ENCODE measurements around the gene DUSP18. TPM values are rescaled to one million over a fixed set of nuclear protein-coding genes. Genes with fewer than 3 reads are reported as not detected.

Gene DUSP18
- total and polyA plus RNA-seq, 9 of the 15 experiments (the other 6 are each of a cell fraction or from before 2014, with no cell fraction given), result 1.00 to 3.7 (median 1.5) TPM

GRCh38 chr22:30654361-30654760 lies 13.3 kb downstream of the DUSP18 start:
- H3K4me3 ChIP-seq, result no peak overlapping the region
- TF ChIP-seq RFX7 (CRISPR knock-in tag; IDR thresholded peaks at IDR 0.05), result no peak
- no peak for TF ChIP-seq NR2F6 (CRISPR knock-in tag; IDR thresholded peaks at IDR 0.05)
- no peak for TF ChIP-seq ZNF408 (CRISPR knock-in tag; IDR thresholded peaks at IDR 0.05; ENCODE audit: low read depth)
- TF ChIP-seq CBX8 (IDR thresholded peaks at IDR 0.05; ENCODE audit: borderline replicate concordance, extremely low read depth, low read depth, low read length, poor library complexity, severe bottlenecking), result no peak
- no peak for TF ChIP-seq RBM15 (IDR thresholded peaks at IDR 0.05; ENCODE audit: insufficient read depth, low read length)
- no peak for TF ChIP-seq TAL1 (IDR thresholded peaks at IDR 0.05)
- TF ChIP-seq ZNF12 (CRISPR knock-in tag; IDR thresholded peaks at IDR 0.05), result no peak
- TF ChIP-seq HNRNPH1 (optimal IDR thresholded peaks at IDR 0.05; ENCODE audit: low read depth, low read length), result no peak
- TF ChIP-seq THRA (IDR thresholded peaks at IDR 0.05), result no peak
- no peak for TF ChIP-seq SRF (CRISPR knock-in tag; IDR thresholded peaks at IDR 0.05)
- TF ChIP-seq ZC3H8 (IDR thresholded peaks at IDR 0.05), result no peak
- no peak for DNase-seq (ENCODE audit: extremely low read depth in 1 of 4, low spot score in 3 of 4)
- ChIA-PET CTCF (ENCODE audit: low intra/inter-chr PET ratio) (no interaction called here), POLR2A (no interaction called here)
- H3K9ac ChIP-seq (ENCODE audit: insufficient read depth in 1 of 2, low read depth in 2 of 2, low read length in 2 of 2), result no peak overlapping the region
- in situ Hi-C loops (cut with MboI) (no loop called here), intact Hi-C loops (cut with micrococcal nuclease) (no loop called here)
- no peak overlapping the region for H3K27ac ChIP-seq (ENCODE audit: extremely low read depth, low read depth, low read length)
- 69% methylated on average over 8 of the region's 14 CpGs for WGBS (ENCODE audit: insufficient coverage, low coverage, missing lambda C conversion rate)
- H3K9me3 ChIP-seq (replicated peaks; ENCODE audit: control insufficient read depth, insufficient read depth, low read depth, low read length), result no peaks in the 10 kb centered on the region
- no peak overlapping the region for H2AFZ ChIP-seq (ENCODE audit: low read depth, low read length)
- no peaks in the 10 kb centered on the region for H3K36me3 ChIP-seq (ENCODE audit: control insufficient read depth, insufficient read depth, low read length)
- H3K9me1 ChIP-seq (ENCODE audit: control insufficient read depth, insufficient read depth, low read length), result no peaks in the 10 kb centered on the region
- H4K20me1 ChIP-seq (replicated peaks; ENCODE audit: control insufficient read depth, insufficient read depth, low read length), result no peaks in the 10 kb centered on the region
- no peak overlapping the region for H3K4me2 ChIP-seq (ENCODE audit: insufficient read depth, low read length)
- BruUV-seq (replicated peaks), result no TSS peak
- FAIRE-seq, result no peak
- H3K4me1 ChIP-seq (replicated peaks in 1 of 2; ENCODE audit: control insufficient read depth in 2 of 2, insufficient read depth in 2 of 2, low read length in 2 of 2), result peaks cover 8 to 15% of the 10 kb centered on the region in 2 experiments; a peak in 4 of 5 replicates
- no peaks in the 10 kb centered on the region for H3K27me3 ChIP-seq (ENCODE audit: control insufficient read depth in 2 of 2, insufficient read depth in 2 of 2, low read length in 2 of 2)
- no peak for ATAC-seq
- H3K79me2 ChIP-seq (ENCODE audit: control insufficient read depth, insufficient read depth, low read length), result no peaks in the 10 kb centered on the region

Measured in K562 (cell line).